Stimulated activated CD8-positive, alpha-beta memory T cell treated with anti-CD3 and anti-CD28 coated beads, Interleukin-4, amount 100 ng/mL, for 48 hours (primary cell): ENCODE data around the gene OR12D1.

ENCODE experiments used
- DNase-seq: peaks from one replicate; pipeline ENCODE4 v3.0.0-alpha.2; 2020

Gene OR12D1

DNA sequence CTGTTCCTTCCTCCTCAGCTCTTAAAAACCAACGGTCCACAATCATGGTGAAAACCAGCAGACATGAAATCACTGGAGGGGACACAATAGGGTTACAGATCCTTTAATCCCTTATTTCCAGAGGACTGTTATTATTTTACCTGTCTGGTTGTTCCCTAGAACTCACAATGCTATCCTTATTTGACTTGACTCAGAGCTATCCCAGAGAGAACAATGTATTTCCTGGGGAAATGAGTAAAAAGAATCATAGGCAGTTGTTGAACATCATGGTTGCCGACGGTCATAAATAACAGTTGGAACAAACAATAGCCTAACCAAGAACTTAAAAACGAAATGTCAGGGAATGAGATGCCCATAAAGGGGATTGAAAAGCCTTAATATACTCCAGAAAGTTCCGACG, 51.5 kb downstream of the OR12D1 start:
- DNase-seq, result no peak
